K562 (cell line): ENCODE data around the gene AGPAT3. TPM values are rescaled to one million over a fixed set of nuclear protein-coding genes. Genes with fewer than 3 reads are reported as not detected.

Experiments
- FOXP1 ChIP-seq: sonication (generic); formaldehyde crosslinking; IDR thresholded peaks from 2 replicates; pipeline ENCODE4 v1.8.0; 2022; ENCODE audit warnings: mild to moderate bottlenecking, missing genetic modification reagents
- FOXP4 ChIP-seq: sonication (generic); formaldehyde crosslinking; IDR thresholded peaks from 2 replicates; pipeline ENCODE4 v1.8.0; 2022; ENCODE audit warnings: mild to moderate bottlenecking, missing genetic modification reagents, borderline replicate concordance
- HDAC8 ChIP-seq: fragments of 450-650 bp; IDR thresholded peaks from 2 replicates; pipeline ENCODE4 v1.6.1; 2016; ENCODE audit warnings: mild to moderate bottlenecking, missing genetic modification characterization, moderate library complexity, missing compliant biosample characterization
- HSF4 ChIP-seq: fragments of 250-450 bp; sonication (Bioruptor Pico); IDR thresholded peaks from 2 replicates; pipeline ENCODE4 v2.1.2; 2022; ENCODE audit warnings: mild to moderate bottlenecking, moderate library complexity, borderline replicate concordance
- KDM5B ChIP-seq: fragments of 200-600 bp; sonication (generic); IDR thresholded peaks from 2 replicates; pipeline ENCODE4 v1.6.1; 2012; ENCODE audit warnings: low read depth, mild to moderate bottlenecking, moderate library complexity, low read length, control low read depth, inconsistent platforms; ENCODE audit not compliant: insufficient replicate concordance
- KLF16 ChIP-seq: IDR thresholded peaks from 2 replicates; pipeline ENCODE4 v1.6.1; 2016; ENCODE audit warnings: antibody characterized with exemption
- PBX2 ChIP-seq, 2 experiments: IDR thresholded peaks in 1 of 2; conservative IDR thresholded peaks in 1 of 2; 2 replicates each; pipeline ENCODE4 v1.6.1; 2016; ENCODE audit warnings: low read depth in 2 of 2, mild to moderate bottlenecking in 1 of 2, missing compliant biosample characterization in 1 of 2, missing genetic modification characterization in 1 of 2, moderate library complexity in 1 of 2
- PKNOX1 ChIP-seq: fragments of 450-650 bp; IDR thresholded peaks from 2 replicates; pipeline ENCODE4 v1.6.1; 2016
- SMAD1 ChIP-seq: fragments of 150-350 bp; IDR thresholded peaks from 2 replicates; pipeline ENCODE4 v1.6.1; 2014; ENCODE audit warnings: low read length, low read depth; ENCODE audit not compliant: partially characterized antibody
- TGIF2 ChIP-seq: sonication (generic); formaldehyde crosslinking; IDR thresholded peaks from 2 replicates; pipeline ENCODE4 v1.8.1; 2022; ENCODE audit warnings: mild to moderate bottlenecking, missing genetic modification reagents, moderate library complexity
- ZEB2 ChIP-seq: fragments of 450-650 bp; IDR thresholded peaks from 2 replicates; pipeline ENCODE4 v1.6.1; 2016
- ZMIZ1 ChIP-seq, 2 experiments: fragments of 150-350 bp in 1 of 2; IDR thresholded peaks; 2 replicates each; pipeline ENCODE4 v1.6.1; 2012 to 2016; ENCODE audit warnings: low read depth in 2 of 2, low read length in 2 of 2, mild to moderate bottlenecking in 1 of 2, moderate library complexity in 1 of 2
- ZNF764 ChIP-seq: fragments of 250-450 bp; sonication (Bioruptor Pico); IDR thresholded peaks from 2 replicates; pipeline ENCODE4 v1.4.0; 2020; ENCODE audit warnings: low read depth, mild to moderate bottlenecking, moderate library complexity
- polyA plus RNA-seq, 8 experiments: library from polyadenylated mRNA; depleted of rRNA in 4 of 8; stranded (reverse) in 5 of 8; unstranded in 3 of 8; fragments of >200 nt; fragmentation: Nextera tagmentation in 2 of 8; fragmentation: Illumina TruSeq in 1 of 8; extraction: Ambion mirVana in 2 of 8; extraction: Trizol in 1 of 8; gene quantifications; 2 replicates each; pipeline versions ENCODE4 v1.2.1 to v1.2.3, GENCODE V29; 2011 to 2014; ENCODE audit warnings: inconsistent platforms in 1 of 8, missing spikeins in 1 of 8
- total RNA-seq, 7 experiments: library from RNA; depleted of rRNA in 6 of 7; stranded (reverse); fragments of >200 nt in 6 of 7; fragmentation: Illumina TruSeq in 2 of 7; extraction: Trizol in 2 of 7; gene quantifications; 2 replicates each; pipeline versions ENCODE4 v1.2.1 to v1.2.3, GENCODE V29; 2011 to 2021; ENCODE audit warnings: low replicate concordance in 1 of 7
- TF ChIP-seq, protein P1 (sequence below): fragments of 250-450 bp; sonication (Bioruptor Pico); IDR thresholded peaks from 2 replicates; pipeline ENCODE4 v1.8.0; 2022; ENCODE audit warnings: inconsistent platforms

The AGPAT3 gene
- total and polyA plus RNA-seq, 9 of the 15 experiments (the other 6 are each of a cell fraction or from before 2014, with no cell fraction given): 1.5 to 88.4 (median 35.7) TPM

GRCh38 chr21:44012474-44013379, 147.7 kb downstream of the AGPAT3 start (continued):
- 0 out of 2 replicates have a peak, but pooled peaks have one; percentile 59 for TF ChIP-seq FOXP4 (CRISPR knock-in tag)
- peak; percentile 61 for TF ChIP-seq KDM5B
- TF ChIP-seq HDAC8: peak; percentile 56; the same call in 1 of the 2 replicates
- peak; percentile 32 for TF ChIP-seq SMAD1
- TF ChIP-seq PKNOX1: no peak
- peak; percentile 67 for TF ChIP-seq ZEB2
- peak; percentile 69; the same call in 1 of the 2 replicates for TF ChIP-seq FOXP1 (CRISPR knock-in tag)
- TF ChIP-seq ZNF764 (CRISPR knock-in tag): no peak
- TF ChIP-seq TGIF2 (CRISPR knock-in tag): peak; percentile 91
- peak; percentile 88 for TF ChIP-seq KLF16
- peak in 1 of 2 experiments; percentile 58; a peak in 1 of 4 replicates for TF ChIP-seq ZMIZ1 (IDR thresholded peaks at IDR 0.05; ENCODE audit: low read depth in 2 of 2, low read length in 2 of 2)
- TF ChIP-seq PBX2 (CRISPR knock-in tag; IDR thresholded peaks at IDR 0.05; ENCODE audit: low read depth): no peak
- TF ChIP-seq PBX2 (tag; conservative IDR thresholded peaks at IDR 0.05; ENCODE audit: low read depth): no peak
- TF ChIP-seq, protein P1, sequence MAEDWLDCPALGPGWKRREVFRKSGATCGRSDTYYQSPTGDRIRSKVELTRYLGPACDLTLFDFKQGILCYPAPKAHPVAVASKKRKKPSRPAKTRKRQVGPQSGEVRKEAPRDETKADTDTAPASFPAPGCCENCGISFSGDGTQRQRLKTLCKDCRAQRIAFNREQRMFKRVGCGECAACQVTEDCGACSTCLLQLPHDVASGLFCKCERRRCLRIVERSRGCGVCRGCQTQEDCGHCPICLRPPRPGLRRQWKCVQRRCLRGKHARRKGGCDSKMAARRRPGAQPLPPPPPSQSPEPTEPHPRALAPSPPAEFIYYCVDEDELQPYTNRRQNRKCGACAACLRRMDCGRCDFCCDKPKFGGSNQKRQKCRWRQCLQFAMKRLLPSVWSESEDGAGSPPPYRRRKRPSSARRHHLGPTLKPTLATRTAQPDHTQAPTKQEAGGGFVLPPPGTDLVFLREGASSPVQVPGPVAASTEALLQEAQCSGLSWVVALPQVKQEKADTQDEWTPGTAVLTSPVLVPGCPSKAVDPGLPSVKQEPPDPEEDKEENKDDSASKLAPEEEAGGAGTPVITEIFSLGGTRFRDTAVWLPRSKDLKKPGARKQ (CRISPR knock-in tag): no peak
- no peak for TF ChIP-seq HSF4 (CRISPR knock-in tag)
